SK-N-MC (cell line): ENCODE measurements around the gene AQP11.

ENCODE experiments used
- DNase-seq: peaks from one replicate; pipeline ENCODE4 v3.0.0-alpha.2; 2011; ENCODE audit warnings: low read depth, low spot score
- H3K27ac ChIP-seq: fragments of 200-600 bp; sonication (generic); 2 replicates; pipeline ENCODE4 v1.5.1; 2016; ENCODE audit warnings: mixed run types
- H3K36me3 ChIP-seq: fragments of 200-600 bp; sonication (generic); 2 replicates; pipeline ENCODE4 v1.6.1; 2017; ENCODE audit warnings: antibody characterized with exemption, low read length, mixed read lengths; ENCODE audit not compliant: insufficient read depth
- H3K4me3 ChIP-seq: fragments of 200-600 bp; sonication (generic); 2 replicates; pipeline ENCODE4 v1.5.1; 2016
- H3K9ac ChIP-seq: fragments of 200-600 bp; sonication (generic); 2 replicates; pipeline ENCODE4 v1.8.0; 2017; ENCODE audit warnings: mixed run types, mixed read lengths; ENCODE audit not compliant: insufficient read length
- H3K9me3 ChIP-seq: fragments of 200-600 bp; sonication (generic); 2 replicates; pipeline ENCODE4 v1.6.1; 2017; ENCODE audit warnings: low read depth, mild to moderate bottlenecking, antibody characterized with exemption, low read length, moderate library complexity, mixed read lengths
- EZH2 ChIP-seq: fragments of 200-600 bp; sonication (generic); IDR thresholded peaks from one replicate; pipeline ENCODE4 v1.6.1; 2017; ENCODE audit warnings: antibody characterized with exemption
- FOXP2 ChIP-seq: optimal IDR thresholded peaks from 2 replicates; pipeline ENCODE3; 2011; ENCODE audit warnings: mild to moderate bottlenecking, moderate library complexity; ENCODE audit not compliant: insufficient read depth; ENCODE audit errors: extremely low read length, control extremely low read depth
- POLR2AphosphoS5 ChIP-seq: IDR thresholded peaks from 2 replicates; pipeline ENCODE4 v1.6.1; 2012; ENCODE audit warnings: mild to moderate bottlenecking, low read depth, low read length, borderline replicate concordance

Gene AQP11

GRCh38 chr11:77580712-77581337 is 8.9 kb upstream of the AQP11 start:
- no peak for TF ChIP-seq FOXP2
- TF ChIP-seq EZH2, result no peak
- TF ChIP-seq POLR2AphosphoS5, result no peak
- no peak overlapping the region for H3K9ac ChIP-seq
- H3K36me3 ChIP-seq, result no peaks in the 10 kb centered on the region
- H3K27ac ChIP-seq, result no peak overlapping the region
- no peak for DNase-seq
- H3K9me3 ChIP-seq, result peaks cover 5% of the 10 kb centered on the region; the same call in 1 of the 2 replicates
- no peak overlapping the region for H3K4me3 ChIP-seq

- H3K27ac ChIP-seq, result no peak overlapping the region
- peak overlapping the region; percentile 74 for H3K9ac ChIP-seq
- H3K4me3 ChIP-seq, result peak overlapping the region; percentile 93
- TF ChIP-seq POLR2AphosphoS5, result peak; percentile 62; the same call in 1 of the 2 replicates
- no peak for TF ChIP-seq EZH2
- no peak for TF ChIP-seq FOXP2
- no peaks in the 10 kb centered on the region for H3K36me3 ChIP-seq
- H3K9me3 ChIP-seq, result no peaks in the 10 kb centered on the region
- no peak for DNase-seq
Measured at GRCh38 chr11:77589181-77589520, 602 bp upstream of the AQP11 start.

GRCh38 chr11:77590194-77590782 is 535 bp downstream of the AQP11 start:
- Histone ChIP-seq H3K27ac (peak overlapping the region; percentile 22; the same call in 1 of the 2 replicates), H3K9me3 (no peaks in the 10 kb centered on the region), H3K4me3 (peak overlapping the region; percentile 93), H3K9ac (no peak overlapping the region), H3K36me3 (no peaks in the 10 kb centered on the region)
- no peak for TF ChIP-seq FOXP2
- TF ChIP-seq EZH2, result no peak
- TF ChIP-seq POLR2AphosphoS5, result no peak
- no peak for DNase-seq

GRCh38 chr11:77592727-77593126 is 3.0 kb downstream of the AQP11 start:
- TF ChIP-seq EZH2, result no peak
- DNase-seq, result no peak
- Histone ChIP-seq H3K9me3 (no peaks in the 10 kb centered on the region), H3K27ac (no peak overlapping the region), H3K36me3 (no peaks in the 10 kb centered on the region), H3K4me3 (no peak overlapping the region), H3K9ac (no peak overlapping the region)

GRCh38 chr11:77593883-77594282 is 4.1 kb downstream of the AQP11 start:
- DNase-seq, result no peak
- no peak for TF ChIP-seq EZH2
- no peak for TF ChIP-seq POLR2AphosphoS5
- TF ChIP-seq FOXP2, result no peak
- Histone ChIP-seq H3K9me3 (no peaks in the 10 kb centered on the region), H3K36me3 (no peaks in the 10 kb centered on the region), H3K4me3 (no peak overlapping the region), H3K9ac (no peak overlapping the region), H3K27ac (no peak overlapping the region)

GRCh38 chr11:77596626-77597025 is 6.9 kb downstream of the AQP11 start:
- no peak overlapping the region for H3K4me3 ChIP-seq
- peak overlapping the region; percentile 64; the same call in 1 of the 2 replicates for H3K27ac ChIP-seq
- TF ChIP-seq FOXP2 (no peak), EZH2 (no peak)
- H3K9me3 ChIP-seq, result no peaks in the 10 kb centered on the region
- no peaks in the 10 kb centered on the region for H3K36me3 ChIP-seq
- DNase-seq, result peak; percentile 62
- no peak overlapping the region for H3K9ac ChIP-seq

- no peak for DNase-seq
- TF ChIP-seq EZH2, result no peak
- no peaks in the 10 kb centered on the region for H3K36me3 ChIP-seq
- H3K27ac ChIP-seq, result peak overlapping the region; percentile 54; the same call in 1 of the 2 replicates
- H3K9me3 ChIP-seq, result no peaks in the 10 kb centered on the region
- no peak overlapping the region for H3K9ac ChIP-seq
- H3K4me3 ChIP-seq, result no peak overlapping the region
Measured at GRCh38 chr11:77598195-77598594, 8.4 kb downstream of the AQP11 start.

- no peak overlapping the region; the same call in 1 of the 2 replicates for H3K4me3 ChIP-seq
- no peak overlapping the region for H3K9ac ChIP-seq
- peaks cover 7% of the 10 kb centered on the region; the same call in 1 of the 2 replicates for H3K36me3 ChIP-seq
- no peak for DNase-seq
- no peak for TF ChIP-seq POLR2AphosphoS5
- TF ChIP-seq EZH2, result no peak
- TF ChIP-seq FOXP2, result no peak
- H3K9me3 ChIP-seq, result no peaks in the 10 kb centered on the region
- peak overlapping the region; percentile 47 for H3K27ac ChIP-seq
Measured at GRCh38 chr11:77602381-77603088, 12.8 kb downstream of the AQP11 start.
